Esophagus squamous epithelium (tissue), 5 donors: Measurements from ENCODE around the gene MED16. TPM values are rescaled to one million over a fixed set of nuclear protein-coding genes. Genes with fewer than 3 reads are reported as not detected.

Source experiments
- DNase-seq: peaks from one replicate; lab custom pipeline; 2025; lab: John Stamatoyannopoulos, UW
- H3K27ac ChIP-seq, 4 donors: fragments of 200-600 bp; sonication (generic); one replicate each; pipeline ENCODE4 v1.5.1; 2016 to 2019; ENCODE audit warnings: mild to moderate bottlenecking in 1 of 4
- H3K27me3 ChIP-seq, 4 donors: fragments of 200-600 bp; sonication (generic); 1 replicate in 3 of 4; 2 replicates in 1 of 4; pipeline versions ENCODE4 v1.5.1 to v1.6.0; 2017 to 2021; ENCODE audit warnings: antibody characterized with exemption in 1 of 4
- H3K36me3 ChIP-seq, 3 donors: fragments of 200-600 bp; sonication (generic); one replicate each; pipeline ENCODE4 v1.5.1; 2016 to 2019
- H3K4me1 ChIP-seq, 3 donors: fragments of 200-600 bp; sonication (generic); one replicate each; pipeline ENCODE4 v1.5.1; 2017 to 2019
- H3K4me3 ChIP-seq, 4 donors: fragments of 200-600 bp; sonication (generic); 1 replicate in 3 of 4; 2 replicates in 1 of 4; pipeline ENCODE4 v1.5.1; 2016 to 2019; ENCODE audit warnings: mild to moderate bottlenecking in 2 of 4, moderate library complexity in 1 of 4
- H3K9me3 ChIP-seq, 3 donors: fragments of 200-600 bp; sonication (generic); one replicate each; pipeline ENCODE4 v1.5.1; 2016 to 2019
- CTCF ChIP-seq, 6 experiments: fragments of 450-650 bp in 4 of 6; fragments of 200-600 bp in 2 of 6; sonication (generic) in 2 of 6; IDR thresholded peaks; one replicate each; pipeline ENCODE4 v1.5.1; 2016 to 2019; ENCODE audit warnings: antibody characterized with exemption in 6 of 6, mild to moderate bottlenecking in 4 of 6, moderate library complexity in 4 of 6
- POLR2A ChIP-seq, 4 donors: fragments of 450-650 bp; IDR thresholded peaks; one replicate each; pipeline ENCODE4 v1.6.1; 2017; ENCODE audit warnings: antibody characterized with exemption in 4 of 4, mild to moderate bottlenecking in 4 of 4, moderate library complexity in 3 of 4
- WGBS, 2 donors: methylation state at CpG; one replicate each; pipeline ENCODE4 v1.1.5; 2018; 5-methylcytosine and 5-hydroxymethylcytosine counted together
- intact Hi-C: fragments of 100-400 bp; cut with DNase I; formaldehyde crosslinking; loops from one replicate; pipeline ENCODE4 v1.15.0; 2022
- total RNA-seq, 4 donors: library from RNA; depleted of rRNA; stranded (reverse); fragments of >200 nt; gene quantifications; one replicate each; pipeline ENCODE4 v1.1.0, GENCODE V29; 2016
- donor health status: DM: yes; HTN: yes; CAD: no.

Gene MED16
- total RNA-seq, 4 donors from 2014 or later: 23.7 to 64.9 (median 32.5) TPM

- Histone ChIP-seq H3K4me1 (peaks cover 0 to 10% (median 1%) of the 10 kb centered on the region in 3 donors), H3K4me3 (no peak overlapping the region), H3K27ac (no peak overlapping the region), H3K36me3 (no peaks in the 10 kb centered on the region), H3K27me3 (peaks cover 0 to 80% (median 5%) of the 10 kb centered on the region in 4 donors), H3K9me3 (no peaks in the 10 kb centered on the region)
- no peak for DNase-seq
- TF ChIP-seq CTCF (IDR thresholded peaks at IDR 0.05) (no peak), POLR2A (IDR thresholded peaks at IDR 0.05) (no peak)
- intact Hi-C loops: no loop called here
- 85 to 86% methylated on average over 10 of the region's 11 CpGs for WGBS, 2 donors
Observed at GRCh38 chr19:827314-827709, 65.7 kb downstream of the MED16 start.

GRCh38 chr19:825897-826644 lies 66.9 kb downstream of the MED16 start:
- no peak for DNase-seq
- Histone ChIP-seq H3K36me3 (no peaks in the 10 kb centered on the region), H3K9me3 (no peaks in the 10 kb centered on the region), H3K27me3 (peaks cover 0 to 80% (median 11%) of the 10 kb centered on the region in 4 donors), H3K4me1 (peaks cover 0 to 22% (median 13%) of the 10 kb centered on the region in 3 donors), H3K4me3 (no peak overlapping the region), H3K27ac (no peak overlapping the region)
- TF ChIP-seq CTCF (IDR thresholded peaks at IDR 0.05) (no peak), POLR2A (IDR thresholded peaks at IDR 0.05) (no peak)
- 68 to 71% methylated on average over 15 to 17 of the region's 19 CpGs for WGBS, 2 donors
- intact Hi-C loops: no loop called here

GRCh38 chr19:824885-825284 lies 68.1 kb downstream of the MED16 start:
- intact Hi-C loops: no loop called here
- DNase-seq: no peak
- Histone ChIP-seq H3K9me3 (no peaks in the 10 kb centered on the region), H3K4me3 (no peak overlapping the region), H3K27me3 (peaks cover 0 to 72% (median 11%) of the 10 kb centered on the region in 4 donors), H3K36me3 (no peaks in the 10 kb centered on the region), H3K27ac (no peak overlapping the region), H3K4me1 (peaks cover 0 to 22% (median 13%) of the 10 kb centered on the region in 3 donors)
- TF ChIP-seq CTCF (IDR thresholded peaks at IDR 0.05) (no peak), POLR2A (IDR thresholded peaks at IDR 0.05) (no peak)
- WGBS, 2 donors: 62 to 65% methylated on average over 5 to 9 of the region's 15 CpGs

- Histone ChIP-seq H3K36me3 (no peaks in the 10 kb centered on the region), H3K4me3 (no peak overlapping the region), H3K27ac (no peak overlapping the region), H3K27me3 (peaks cover 0 to 63% (median 11%) of the 10 kb centered on the region in 4 donors), H3K9me3 (no peaks in the 10 kb centered on the region), H3K4me1 (peaks cover 0 to 22% (median 13%) of the 10 kb centered on the region in 3 donors)
- TF ChIP-seq CTCF (IDR thresholded peaks at IDR 0.05): no peak
- TF ChIP-seq POLR2A (IDR thresholded peaks at IDR 0.05): no peak
- intact Hi-C loops: no loop called here
- DNase-seq: no peak
- WGBS, 2 donors: 61 to 73% methylated on average over 4 to 5 of the region's 12 CpGs
Observed at GRCh38 chr19:823565-824121, 69.3 kb downstream of the MED16 start.

GRCh38 chr19:821825-822503 lies 71.0 kb downstream of the MED16 start, which contains the start of gene PLPPR3:
Gene PLPPR3, minus strand, starts transcription at chr19:821955. Its CDS starts 396 bp downstream, at chr19:821559.
- Histone ChIP-seq H3K27ac (no peak within 1 kb of the TSS), H3K9me3 (no peaks in the 10 kb centered on the region), H3K27me3 (peaks cover 0 to 48% (median 11%) of the 10 kb centered on the region in 4 donors), H3K4me1 (peaks cover 0 to 16% (median 13%) of the 10 kb centered on the region in 3 donors), H3K4me3 (peak within 1 kb of the TSS in 2 of 4 donors; percentile 40 to 55), H3K36me3 (no peaks in the 10 kb centered on the region)
- DNase-seq: no peak
- WGBS, 2 donors: no CpG with 5 or more reads among the region's 86 CpGs
- intact Hi-C loops: no loop called here
- TF ChIP-seq CTCF (IDR thresholded peaks at IDR 0.05) (no peak), POLR2A (IDR thresholded peaks at IDR 0.05) (no peak)
